HepG2 (cell line): ENCODE results near the gene VAMP5. TPM values are rescaled to one million over a fixed set of nuclear protein-coding genes. Genes with fewer than 3 reads are reported as not detected.
A peak's percentile ranks its signal among the peaks of the same experiment; 100 is the strongest.

ENCODE experiments used
- DMAP1 ChIP-seq: IDR thresholded peaks from 2 replicates; pipeline ENCODE4 v1.6.1; 2016
- GATAD2A ChIP-seq: IDR thresholded peaks from 2 replicates; pipeline ENCODE4 v1.6.1; 2016
- RXRB ChIP-seq: IDR thresholded peaks from 2 replicates; pipeline ENCODE4 v1.6.1; 2016; ENCODE audit warnings: borderline replicate concordance, missing genetic modification reagents, missing compliant biosample characterization
- SIN3B ChIP-seq: fragments of 150-350 bp; IDR thresholded peaks from 2 replicates; pipeline ENCODE4 v1.6.1; 2014; ENCODE audit warnings: low read length
- SNAI1 ChIP-seq: sonication (generic); formaldehyde crosslinking; IDR thresholded peaks from 2 replicates; pipeline ENCODE4 v1.5.0; 2020; ENCODE audit warnings: mild to moderate bottlenecking, missing genetic modification reagents, borderline replicate concordance
- ZC3H4 ChIP-seq: sonication (generic); formaldehyde crosslinking; IDR thresholded peaks from 2 replicates; pipeline ENCODE4 v1.4.0; 2020; ENCODE audit warnings: missing genetic modification reagents, borderline replicate concordance
- ZFP36L2 ChIP-seq: sonication (generic); formaldehyde crosslinking; IDR thresholded peaks from 2 replicates; pipeline ENCODE4 v1.4.0; 2020; ENCODE audit warnings: missing genetic modification reagents
- ZNF17 ChIP-seq: sonication (generic); formaldehyde crosslinking; IDR thresholded peaks from 2 replicates; pipeline ENCODE4 v1.5.0; 2020; ENCODE audit warnings: mild to moderate bottlenecking, missing genetic modification reagents
- ZNF556 ChIP-seq: sonication (generic); formaldehyde crosslinking; IDR thresholded peaks from 2 replicates; pipeline ENCODE4 v1.4.0; 2020; ENCODE audit warnings: mild to moderate bottlenecking, missing genetic modification reagents, borderline replicate concordance
- ZNF572 ChIP-seq: sonication (generic); formaldehyde crosslinking; IDR thresholded peaks from 2 replicates; pipeline ENCODE4 v1.5.1; 2020; ENCODE audit warnings: mild to moderate bottlenecking, missing genetic modification reagents
- polyA plus RNA-seq, 8 experiments: library from polyadenylated mRNA; depleted of rRNA in 3 of 8; stranded (reverse) in 7 of 8; unstranded in 1 of 8; fragments of >200 nt; fragmentation: Illumina TruSeq in 4 of 8; extraction: Trizol in 4 of 8; gene quantifications; 2 replicates each; pipeline versions ENCODE4 v1.2.1 to v1.2.3, GENCODE V29; 2011 to 2016; ENCODE audit warnings: low read depth in 4 of 8, missing spikeins in 1 of 8, mixed read lengths in 1 of 8; ENCODE audit not compliant: insufficient read depth in 1 of 8
- total RNA-seq, 5 experiments: library from RNA; depleted of rRNA; stranded (reverse); fragments of >200 nt; fragmentation: Illumina TruSeq; extraction: Trizol; gene quantifications; 2 replicates each; pipeline ENCODE4 v1.2.3, GENCODE V29; 2016; ENCODE audit warnings: low read depth in 1 of 5
- TF ChIP-seq, protein P1 (sequence below): sonication (generic); formaldehyde crosslinking; IDR thresholded peaks from 2 replicates; pipeline ENCODE4 v1.8.1; 2023; ENCODE audit warnings: mild to moderate bottlenecking, missing genetic modification reagents
- TF ChIP-seq, protein P2 (sequence below): sonication (generic); formaldehyde crosslinking; IDR thresholded peaks from 2 replicates; pipeline ENCODE4 v1.8.1; 2023; ENCODE audit warnings: missing genetic modification reagents, inconsistent platforms, borderline replicate concordance
- TF ChIP-seq, protein P3 (sequence below): sonication (generic); formaldehyde crosslinking; IDR thresholded peaks from 2 replicates; pipeline ENCODE4 v1.4.0; 2020; ENCODE audit warnings: missing genetic modification reagents
- TF ChIP-seq, protein P4 (sequence below): sonication (generic); formaldehyde crosslinking; IDR thresholded peaks from 2 replicates; pipeline ENCODE4 v1.5.1; 2020; ENCODE audit warnings: mild to moderate bottlenecking, missing genetic modification reagents, moderate library complexity
- TF ChIP-seq, protein P5 (sequence below): IDR thresholded peaks from 2 replicates; pipeline ENCODE4 v1.6.1; 2016; ENCODE audit warnings: mild to moderate bottlenecking, missing biosample characterization, missing genetic modification reagents

Gene VAMP5
- total and polyA plus RNA-seq, 2 of the 13 experiments (the other 11 are each of a cell fraction or from before 2014, with no cell fraction given) = 7.2 to 56.7 TPM

DNA sequence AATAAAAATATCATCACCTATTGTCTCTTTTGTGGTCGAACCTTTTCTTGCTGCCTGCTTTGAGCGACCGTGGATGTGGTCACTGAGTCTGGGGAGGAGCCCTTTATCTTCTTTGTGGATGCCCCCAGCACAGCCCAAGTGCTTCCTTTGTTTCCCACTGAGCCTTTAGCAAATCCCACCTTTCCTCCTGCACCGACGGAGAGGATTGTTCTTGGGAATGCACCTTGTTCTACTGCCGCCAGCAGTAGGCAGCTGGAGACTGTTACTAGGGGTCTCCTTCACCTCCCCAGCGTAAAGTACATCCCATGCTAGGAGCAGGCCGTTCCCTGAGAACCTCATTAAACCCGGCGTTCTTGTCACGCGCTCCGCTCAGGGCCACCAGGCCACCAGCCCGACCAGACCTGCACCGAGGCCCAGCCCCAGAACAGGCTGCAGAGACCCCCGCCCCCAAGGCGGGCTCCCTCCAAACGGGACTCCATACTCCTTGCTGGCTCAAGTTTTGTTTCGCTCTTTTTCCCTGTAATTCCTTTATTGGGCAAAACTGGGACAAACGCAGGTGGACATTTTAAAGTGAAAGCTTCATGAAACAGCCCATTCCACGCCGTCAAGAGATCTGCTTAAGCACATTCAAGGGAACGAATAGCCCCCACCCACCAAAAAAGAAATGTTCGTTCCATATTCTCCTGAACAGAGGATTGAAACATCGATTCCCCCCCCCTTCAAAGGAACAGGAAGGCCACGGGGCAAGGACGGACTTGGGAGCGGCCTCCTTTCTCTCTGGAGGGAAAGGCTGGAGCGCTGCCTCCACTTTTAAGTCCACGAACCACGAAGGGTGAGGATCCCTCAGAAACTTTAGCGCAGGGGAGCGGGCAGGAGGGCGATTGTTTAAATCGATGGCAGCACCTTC lies 46.4 kb upstream of the VAMP5 start (continued):
- peak; percentile 68 for TF ChIP-seq GATAD2A (CRISPR knock-in tag)
- peak; percentile 16; the same call in 1 of the 2 replicates for TF ChIP-seq RXRB (CRISPR knock-in tag)
- TF ChIP-seq, protein P1, sequence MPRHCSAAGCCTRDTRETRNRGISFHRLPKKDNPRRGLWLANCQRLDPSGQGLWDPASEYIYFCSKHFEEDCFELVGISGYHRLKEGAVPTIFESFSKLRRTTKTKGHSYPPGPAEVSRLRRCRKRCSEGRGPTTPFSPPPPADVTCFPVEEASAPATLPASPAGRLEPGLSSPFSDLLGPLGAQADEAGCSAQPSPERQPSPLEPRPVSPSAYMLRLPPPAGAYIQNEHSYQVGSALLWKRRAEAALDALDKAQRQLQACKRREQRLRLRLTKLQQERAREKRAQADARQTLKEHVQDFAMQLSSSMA (CRISPR knock-in tag) = no peak
- no peak; the same call in 1 of the 2 replicates for TF ChIP-seq DMAP1 (CRISPR knock-in tag)
- TF ChIP-seq ZC3H4 (CRISPR knock-in tag) = peak; percentile 92
- no peak for TF ChIP-seq ZNF556 (CRISPR knock-in tag)
- TF ChIP-seq, protein P2, sequence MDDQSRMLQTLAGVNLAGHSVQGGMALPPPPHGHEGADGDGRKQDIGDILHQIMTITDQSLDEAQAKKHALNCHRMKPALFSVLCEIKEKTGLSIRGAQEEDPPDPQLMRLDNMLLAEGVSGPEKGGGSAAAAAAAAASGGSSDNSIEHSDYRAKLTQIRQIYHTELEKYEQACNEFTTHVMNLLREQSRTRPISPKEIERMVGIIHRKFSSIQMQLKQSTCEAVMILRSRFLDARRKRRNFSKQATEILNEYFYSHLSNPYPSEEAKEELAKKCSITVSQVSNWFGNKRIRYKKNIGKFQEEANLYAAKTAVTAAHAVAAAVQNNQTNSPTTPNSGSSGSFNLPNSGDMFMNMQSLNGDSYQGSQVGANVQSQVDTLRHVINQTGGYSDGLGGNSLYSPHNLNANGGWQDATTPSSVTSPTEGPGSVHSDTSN (CRISPR knock-in tag) = peak; percentile 48; the same call in 1 of the 2 replicates
- no peak for TF ChIP-seq ZNF17 (CRISPR knock-in tag)
- TF ChIP-seq, protein P3, sequence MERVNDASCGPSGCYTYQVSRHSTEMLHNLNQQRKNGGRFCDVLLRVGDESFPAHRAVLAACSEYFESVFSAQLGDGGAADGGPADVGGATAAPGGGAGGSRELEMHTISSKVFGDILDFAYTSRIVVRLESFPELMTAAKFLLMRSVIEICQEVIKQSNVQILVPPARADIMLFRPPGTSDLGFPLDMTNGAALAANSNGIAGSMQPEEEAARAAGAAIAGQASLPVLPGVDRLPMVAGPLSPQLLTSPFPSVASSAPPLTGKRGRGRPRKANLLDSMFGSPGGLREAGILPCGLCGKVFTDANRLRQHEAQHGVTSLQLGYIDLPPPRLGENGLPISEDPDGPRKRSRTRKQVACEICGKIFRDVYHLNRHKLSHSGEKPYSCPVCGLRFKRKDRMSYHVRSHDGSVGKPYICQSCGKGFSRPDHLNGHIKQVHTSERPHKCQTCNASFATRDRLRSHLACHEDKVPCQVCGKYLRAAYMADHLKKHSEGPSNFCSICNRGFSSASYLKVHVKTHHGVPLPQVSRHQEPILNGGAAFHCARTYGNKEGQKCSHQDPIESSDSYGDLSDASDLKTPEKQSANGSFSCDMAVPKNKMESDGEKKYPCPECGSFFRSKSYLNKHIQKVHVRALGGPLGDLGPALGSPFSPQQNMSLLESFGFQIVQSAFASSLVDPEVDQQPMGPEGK (CRISPR knock-in tag) = no peak; the same call in none of the 2 replicates
- TF ChIP-seq, protein P4, sequence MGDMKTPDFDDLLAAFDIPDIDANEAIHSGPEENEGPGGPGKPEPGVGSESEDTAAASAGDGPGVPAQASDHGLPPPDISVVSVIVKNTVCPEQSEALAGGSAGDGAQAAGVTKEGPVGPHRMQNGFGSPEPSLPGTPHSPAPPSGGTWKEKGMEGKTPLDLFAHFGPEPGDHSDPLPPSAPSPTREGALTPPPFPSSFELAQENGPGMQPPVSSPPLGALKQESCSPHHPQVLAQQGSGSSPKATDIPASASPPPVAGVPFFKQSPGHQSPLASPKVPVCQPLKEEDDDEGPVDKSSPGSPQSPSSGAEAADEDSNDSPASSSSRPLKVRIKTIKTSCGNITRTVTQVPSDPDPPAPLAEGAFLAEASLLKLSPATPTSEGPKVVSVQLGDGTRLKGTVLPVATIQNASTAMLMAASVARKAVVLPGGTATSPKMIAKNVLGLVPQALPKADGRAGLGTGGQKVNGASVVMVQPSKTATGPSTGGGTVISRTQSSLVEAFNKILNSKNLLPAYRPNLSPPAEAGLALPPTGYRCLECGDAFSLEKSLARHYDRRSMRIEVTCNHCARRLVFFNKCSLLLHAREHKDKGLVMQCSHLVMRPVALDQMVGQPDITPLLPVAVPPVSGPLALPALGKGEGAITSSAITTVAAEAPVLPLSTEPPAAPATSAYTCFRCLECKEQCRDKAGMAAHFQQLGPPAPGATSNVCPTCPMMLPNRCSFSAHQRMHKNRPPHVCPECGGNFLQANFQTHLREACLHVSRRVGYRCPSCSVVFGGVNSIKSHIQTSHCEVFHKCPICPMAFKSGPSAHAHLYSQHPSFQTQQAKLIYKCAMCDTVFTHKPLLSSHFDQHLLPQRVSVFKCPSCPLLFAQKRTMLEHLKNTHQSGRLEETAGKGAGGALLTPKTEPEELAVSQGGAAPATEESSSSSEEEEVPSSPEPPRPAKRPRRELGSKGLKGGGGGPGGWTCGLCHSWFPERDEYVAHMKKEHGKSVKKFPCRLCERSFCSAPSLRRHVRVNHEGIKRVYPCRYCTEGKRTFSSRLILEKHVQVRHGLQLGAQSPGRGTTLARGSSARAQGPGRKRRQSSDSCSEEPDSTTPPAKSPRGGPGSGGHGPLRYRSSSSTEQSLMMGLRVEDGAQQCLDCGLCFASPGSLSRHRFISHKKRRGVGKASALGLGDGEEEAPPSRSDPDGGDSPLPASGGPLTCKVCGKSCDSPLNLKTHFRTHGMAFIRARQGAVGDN = peak; percentile 52
- no peak for TF ChIP-seq ZNF572 (CRISPR knock-in tag)
- peak; percentile 59 for TF ChIP-seq SNAI1 (CRISPR knock-in tag)
- TF ChIP-seq ZFP36L2 (CRISPR knock-in tag) = no peak
- TF ChIP-seq, protein P5, sequence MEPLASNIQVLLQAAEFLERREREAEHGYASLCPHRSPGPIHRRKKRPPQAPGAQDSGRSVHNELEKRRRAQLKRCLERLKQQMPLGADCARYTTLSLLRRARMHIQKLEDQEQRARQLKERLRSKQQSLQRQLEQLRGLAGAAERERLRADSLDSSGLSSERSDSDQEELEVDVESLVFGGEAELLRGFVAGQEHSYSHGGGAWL (CRISPR knock-in tag) = no peak
- no peak for TF ChIP-seq SIN3B
